ENCODE measurements around the gene SYT2. TPM values are rescaled to one million over a fixed set of nuclear protein-coding genes. Genes with fewer than 3 reads are reported as not detected.

SYT2 gene
- total and polyA plus RNA-seq, 2 of the 13 experiments (the other 11 are each of a cell fraction or from before 2014, with no cell fraction given): not detected

DNA sequence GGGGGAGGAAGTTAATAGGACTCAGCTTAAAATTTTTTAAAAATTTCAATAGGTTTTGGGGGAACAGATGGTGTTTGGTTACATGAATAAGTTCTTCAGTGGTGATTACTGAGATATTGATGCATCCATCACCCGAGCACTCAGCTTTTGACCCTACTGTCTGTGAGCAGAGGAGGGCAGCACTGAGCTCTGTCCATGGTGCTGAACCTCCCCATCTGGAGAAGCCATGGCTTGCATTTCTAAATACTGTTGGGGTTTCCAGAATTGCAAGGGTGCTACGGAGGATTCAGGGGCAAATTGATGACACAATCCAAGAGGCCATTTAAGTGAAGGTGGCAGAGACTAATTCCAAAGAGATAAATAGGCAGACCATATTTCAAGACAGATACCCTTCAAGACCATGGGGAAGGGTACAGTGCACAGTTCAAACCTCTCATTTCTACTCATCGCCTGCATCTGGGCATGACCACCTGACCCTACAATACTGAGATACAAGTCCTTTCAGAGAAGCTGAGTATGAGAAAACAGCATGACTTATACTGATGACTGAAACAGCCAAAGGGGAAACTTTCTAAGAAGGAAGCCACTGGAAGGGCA, 17.2 kb downstream of the SYT2 start (continued):
- TF ChIP-seq, protein P1, sequence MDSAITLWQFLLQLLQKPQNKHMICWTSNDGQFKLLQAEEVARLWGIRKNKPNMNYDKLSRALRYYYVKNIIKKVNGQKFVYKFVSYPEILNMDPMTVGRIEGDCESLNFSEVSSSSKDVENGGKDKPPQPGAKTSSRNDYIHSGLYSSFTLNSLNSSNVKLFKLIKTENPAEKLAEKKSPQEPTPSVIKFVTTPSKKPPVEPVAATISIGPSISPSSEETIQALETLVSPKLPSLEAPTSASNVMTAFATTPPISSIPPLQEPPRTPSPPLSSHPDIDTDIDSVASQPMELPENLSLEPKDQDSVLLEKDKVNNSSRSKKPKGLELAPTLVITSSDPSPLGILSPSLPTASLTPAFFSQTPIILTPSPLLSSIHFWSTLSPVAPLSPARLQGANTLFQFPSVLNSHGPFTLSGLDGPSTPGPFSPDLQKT (CRISPR knock-in tag; IDR thresholded peaks at IDR 0.05; ENCODE audit: borderline replicate concordance): no peak
- TF ChIP-seq GTF2F1 (IDR thresholded peaks at IDR 0.05; ENCODE audit: low read length): no peak
- TF ChIP-seq IRF2 (CRISPR knock-in tag; IDR thresholded peaks at IDR 0.05): peak; percentile 72; the same call in 1 of the 2 replicates
- no peak for TF ChIP-seq GZF1 (CRISPR knock-in tag; IDR thresholded peaks at IDR 0.05)
- TF ChIP-seq ZNF605 (CRISPR knock-in tag; IDR thresholded peaks at IDR 0.05): peak; percentile 80; the same call in 1 of the 2 replicates
- TF ChIP-seq SRSF9 (IDR thresholded peaks at IDR 0.05; ENCODE audit: borderline replicate concordance, insufficient read depth, low read depth, low read length, poor library complexity, severe bottlenecking): no peak
- 0 out of 2 replicates have a peak, but pooled peaks have one; percentile 22 for TF ChIP-seq ZFP1 (CRISPR knock-in tag; IDR thresholded peaks at IDR 0.05)
- TF ChIP-seq ZNF510 (CRISPR knock-in tag; IDR thresholded peaks at IDR 0.05; ENCODE audit: low read depth): no peak
- TF ChIP-seq ZBTB20 (CRISPR knock-in tag; IDR thresholded peaks at IDR 0.05; ENCODE audit: borderline replicate concordance, low read depth): peak; percentile 75; the same call in 1 of the 2 replicates
- TF ChIP-seq, protein P2, sequence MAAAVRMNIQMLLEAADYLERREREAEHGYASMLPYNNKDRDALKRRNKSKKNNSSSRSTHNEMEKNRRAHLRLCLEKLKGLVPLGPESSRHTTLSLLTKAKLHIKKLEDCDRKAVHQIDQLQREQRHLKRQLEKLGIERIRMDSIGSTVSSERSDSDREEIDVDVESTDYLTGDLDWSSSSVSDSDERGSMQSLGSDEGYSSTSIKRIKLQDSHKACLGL (CRISPR knock-in tag; IDR thresholded peaks at IDR 0.05): no peak
- no peak for TF ChIP-seq PRPF4 (IDR thresholded peaks at IDR 0.05; ENCODE audit: low read depth, low read length, poor library complexity, severe bottlenecking)
- no peak; the same call in 1 of the 2 replicates for TF ChIP-seq NAIF1 (CRISPR knock-in tag; IDR thresholded peaks at IDR 0.05; ENCODE audit: borderline replicate concordance)
- TF ChIP-seq, protein P3, sequence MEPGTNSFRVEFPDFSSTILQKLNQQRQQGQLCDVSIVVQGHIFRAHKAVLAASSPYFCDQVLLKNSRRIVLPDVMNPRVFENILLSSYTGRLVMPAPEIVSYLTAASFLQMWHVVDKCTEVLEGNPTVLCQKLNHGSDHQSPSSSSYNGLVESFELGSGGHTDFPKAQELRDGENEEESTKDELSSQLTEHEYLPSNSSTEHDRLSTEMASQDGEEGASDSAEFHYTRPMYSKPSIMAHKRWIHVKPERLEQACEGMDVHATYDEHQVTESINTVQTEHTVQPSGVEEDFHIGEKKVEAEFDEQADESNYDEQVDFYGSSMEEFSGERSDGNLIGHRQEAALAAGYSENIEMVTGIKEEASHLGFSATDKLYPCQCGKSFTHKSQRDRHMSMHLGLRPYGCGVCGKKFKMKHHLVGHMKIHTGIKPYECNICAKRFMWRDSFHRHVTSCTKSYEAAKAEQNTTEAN (CRISPR knock-in tag; conservative IDR thresholded peaks at IDR 0.05): peak; percentile 77; the same call in 1 of the 2 replicates
- TF ChIP-seq, protein P4, sequence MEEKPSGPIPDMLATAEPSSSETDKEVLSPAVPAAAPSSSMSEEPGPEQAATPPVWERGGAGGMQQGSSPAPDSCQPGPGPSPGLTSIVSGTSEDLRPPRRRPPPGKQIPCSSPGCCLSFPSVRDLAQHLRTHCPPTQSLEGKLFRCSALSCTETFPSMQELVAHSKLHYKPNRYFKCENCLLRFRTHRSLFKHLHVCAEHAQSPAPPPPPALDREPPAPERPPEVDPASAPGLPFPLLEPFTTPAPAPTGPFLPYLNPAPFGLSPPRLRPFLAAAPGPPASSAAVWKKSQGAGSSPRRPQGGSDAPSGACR (CRISPR knock-in tag; IDR thresholded peaks at IDR 0.05): no peak
- TF ChIP-seq, protein P5, sequence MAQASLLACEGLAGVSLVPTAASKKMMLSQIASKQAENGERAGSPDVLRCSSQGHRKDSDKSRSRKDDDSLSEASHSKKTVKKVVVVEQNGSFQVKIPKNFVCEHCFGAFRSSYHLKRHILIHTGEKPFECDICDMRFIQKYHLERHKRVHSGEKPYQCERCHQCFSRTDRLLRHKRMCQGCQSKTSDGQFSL (CRISPR knock-in tag; IDR thresholded peaks at IDR 0.05): no peak
- TF ChIP-seq, protein P6, sequence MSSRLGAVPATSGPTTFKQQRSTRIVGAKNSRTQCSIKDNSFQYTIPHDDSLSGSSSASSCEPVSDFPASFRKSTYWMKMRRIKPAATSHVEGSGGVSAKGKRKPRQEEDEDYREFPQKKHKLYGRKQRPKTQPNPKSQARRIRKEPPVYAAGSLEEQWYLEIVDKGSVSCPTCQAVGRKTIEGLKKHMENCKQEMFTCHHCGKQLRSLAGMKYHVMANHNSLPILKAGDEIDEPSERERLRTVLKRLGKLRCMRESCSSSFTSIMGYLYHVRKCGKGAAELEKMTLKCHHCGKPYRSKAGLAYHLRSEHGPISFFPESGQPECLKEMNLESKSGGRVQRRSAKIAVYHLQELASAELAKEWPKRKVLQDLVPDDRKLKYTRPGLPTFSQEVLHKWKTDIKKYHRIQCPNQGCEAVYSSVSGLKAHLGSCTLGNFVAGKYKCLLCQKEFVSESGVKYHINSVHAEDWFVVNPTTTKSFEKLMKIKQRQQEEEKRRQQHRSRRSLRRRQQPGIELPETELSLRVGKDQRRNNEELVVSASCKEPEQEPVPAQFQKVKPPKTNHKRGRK (CRISPR knock-in tag; IDR thresholded peaks at IDR 0.05): no peak
- TF ChIP-seq, protein P7, sequence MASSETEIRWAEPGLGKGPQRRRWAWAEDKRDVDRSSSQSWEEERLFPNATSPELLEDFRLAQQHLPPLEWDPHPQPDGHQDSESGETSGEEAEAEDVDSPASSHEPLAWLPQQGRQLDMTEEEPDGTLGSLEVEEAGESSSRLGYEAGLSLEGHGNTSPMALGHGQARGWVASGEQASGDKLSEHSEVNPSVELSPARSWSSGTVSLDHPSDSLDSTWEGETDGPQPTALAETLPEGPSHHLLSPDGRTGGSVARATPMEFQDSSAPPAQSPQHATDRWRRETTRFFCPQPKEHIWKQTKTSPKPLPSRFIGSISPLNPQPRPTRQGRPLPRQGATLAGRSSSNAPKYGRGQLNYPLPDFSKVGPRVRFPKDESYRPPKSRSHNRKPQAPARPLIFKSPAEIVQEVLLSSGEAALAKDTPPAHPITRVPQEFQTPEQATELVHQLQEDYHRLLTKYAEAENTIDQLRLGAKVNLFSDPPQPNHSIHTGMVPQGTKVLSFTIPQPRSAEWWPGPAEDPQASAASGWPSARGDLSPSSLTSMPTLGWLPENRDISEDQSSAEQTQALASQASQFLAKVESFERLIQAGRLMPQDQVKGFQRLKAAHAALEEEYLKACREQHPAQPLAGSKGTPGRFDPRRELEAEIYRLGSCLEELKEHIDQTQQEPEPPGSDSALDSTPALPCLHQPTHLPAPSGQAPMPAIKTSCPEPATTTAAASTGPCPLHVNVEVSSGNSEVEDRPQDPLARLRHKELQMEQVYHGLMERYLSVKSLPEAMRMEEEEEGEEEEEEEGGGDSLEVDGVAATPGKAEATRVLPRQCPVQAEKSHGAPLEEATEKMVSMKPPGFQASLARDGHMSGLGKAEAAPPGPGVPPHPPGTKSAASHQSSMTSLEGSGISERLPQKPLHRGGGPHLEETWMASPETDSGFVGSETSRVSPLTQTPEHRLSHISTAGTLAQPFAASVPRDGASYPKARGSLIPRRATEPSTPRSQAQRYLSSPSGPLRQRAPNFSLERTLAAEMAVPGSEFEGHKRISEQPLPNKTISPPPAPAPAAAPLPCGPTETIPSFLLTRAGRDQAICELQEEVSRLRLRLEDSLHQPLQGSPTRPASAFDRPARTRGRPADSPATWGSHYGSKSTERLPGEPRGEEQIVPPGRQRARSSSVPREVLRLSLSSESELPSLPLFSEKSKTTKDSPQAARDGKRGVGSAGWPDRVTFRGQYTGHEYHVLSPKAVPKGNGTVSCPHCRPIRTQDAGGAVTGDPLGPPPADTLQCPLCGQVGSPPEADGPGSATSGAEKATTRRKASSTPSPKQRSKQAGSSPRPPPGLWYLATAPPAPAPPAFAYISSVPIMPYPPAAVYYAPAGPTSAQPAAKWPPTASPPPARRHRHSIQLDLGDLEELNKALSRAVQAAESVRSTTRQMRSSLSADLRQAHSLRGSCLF (CRISPR knock-in tag; IDR thresholded peaks at IDR 0.05; ENCODE audit: borderline replicate concordance): 0 out of 2 replicates have a peak, but pooled peaks have one; percentile 72
- TF ChIP-seq IKZF1 (IDR thresholded peaks at IDR 0.05): no peak
